Measurements from ENCODE around the gene TCL1B. TPM values are rescaled to one million over a fixed set of nuclear protein-coding genes. Genes with fewer than 3 reads are reported as not detected.
A peak's percentile ranks its signal among the peaks of the same experiment; 100 is the strongest.
"Not testable (repeated sequence)": the region's sequence is repeated elsewhere in the genome, so short reads cannot be mapped to it uniquely, and the experiment has no call there.

Gene TCL1B
- total RNA-seq, 1 donor from 2014 or later, result not detected

DNA sequence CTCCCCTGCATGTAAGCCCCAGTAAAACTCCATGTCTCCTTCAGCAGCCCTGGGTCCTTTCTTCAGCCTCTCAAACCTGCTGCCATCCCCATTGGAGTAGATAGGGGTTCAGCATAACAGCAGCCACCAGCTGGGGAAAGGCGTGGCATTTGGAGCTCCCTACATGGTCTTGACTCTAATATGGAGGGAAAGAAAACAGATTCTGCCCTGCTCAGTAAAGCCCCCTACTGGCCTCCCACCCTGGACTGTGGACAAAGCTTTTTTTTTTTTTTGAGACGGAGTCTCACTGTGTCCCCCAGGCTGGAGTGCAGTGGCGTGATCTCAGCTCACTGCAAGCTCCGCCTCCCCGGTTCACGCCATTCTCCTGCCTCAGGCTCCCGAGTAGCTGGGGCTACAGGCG is 20.7 kb upstream of the TCL1B start:
- DNase-seq (ENCODE audit: low spot score); ATAC-seq: not testable (repeated sequence)

GRCh38 chr14:95666450-95666849 is 19.8 kb upstream of the TCL1B start:
- ATAC-seq, result no peak
- DNase-seq (ENCODE audit: low spot score), result no peak

GRCh38 chr14:95667249-95667693 is 19.0 kb upstream of the TCL1B start:
- no peak for ATAC-seq
- DNase-seq (ENCODE audit: low spot score), result no peak

GRCh38 chr14:95668235-95668772 is 17.9 kb upstream of the TCL1B start:
- no peak for ATAC-seq
- DNase-seq (ENCODE audit: low spot score), result no peak

- ATAC-seq (peak; percentile 58), DNase-seq (ENCODE audit: low spot score) (no peak)
These were observed 11.6 kb upstream of the TCL1B start for GRCh38 chr14:95674613-95675012.

GRCh38 chr14:95675486-95675885 is 10.7 kb upstream of the TCL1B start:
- no peak for ATAC-seq

GRCh38 chr14:95677179-95677835 is 8.9 kb upstream of the TCL1B start:
- ATAC-seq, result no peak
- DNase-seq (ENCODE audit: low spot score), result no peak

More at GRCh38 chr14:95675486-95675885, 10.7 kb upstream of the TCL1B start:
- no peak for DNase-seq (ENCODE audit: low spot score)

GRCh38 chr14:95679148-95679815 is 6.9 kb upstream of the TCL1B start:
- no peak for ATAC-seq

GRCh38 chr14:95679998-95680735 is 6.1 kb upstream of the TCL1B start:
- DNase-seq (ENCODE audit: low spot score) (peak; percentile 18), ATAC-seq (peak; percentile 23)

More at GRCh38 chr14:95679148-95679815, 6.9 kb upstream of the TCL1B start:
- DNase-seq (ENCODE audit: low spot score), result peak; percentile 10

DNA sequence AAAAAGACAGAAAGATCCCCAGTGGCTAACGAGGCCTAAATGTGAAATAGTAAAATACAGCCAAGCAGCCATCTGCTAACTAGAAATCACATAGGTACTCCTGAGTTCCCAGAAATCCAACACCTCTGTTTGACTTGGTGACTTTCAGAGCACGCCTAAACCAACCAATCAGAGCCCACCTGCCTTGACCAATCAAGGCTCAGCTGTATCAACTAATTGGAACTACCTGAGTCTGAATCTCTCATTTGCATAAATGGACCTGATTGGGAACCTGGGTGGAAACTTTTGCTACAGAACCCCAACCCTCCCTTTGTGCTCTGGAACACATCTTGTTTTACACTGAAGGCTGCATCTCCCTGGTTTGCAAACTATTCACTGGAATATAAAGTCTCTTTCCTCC is 5.1 kb upstream of the TCL1B start:
- ATAC-seq (no peak), DNase-seq (ENCODE audit: low spot score) (peak; percentile 5)

GRCh38 chr14:95683793-95684192 is 2.4 kb upstream of the TCL1B start:
- DNase-seq (ENCODE audit: low spot score) (peak; percentile 47), ATAC-seq (peak; percentile 92)

GRCh38 chr14:95686935-95687334 is 709 bp downstream of the TCL1B start:
- DNase-seq (ENCODE audit: low spot score) (peak; percentile 0), ATAC-seq (no peak)

DNA sequence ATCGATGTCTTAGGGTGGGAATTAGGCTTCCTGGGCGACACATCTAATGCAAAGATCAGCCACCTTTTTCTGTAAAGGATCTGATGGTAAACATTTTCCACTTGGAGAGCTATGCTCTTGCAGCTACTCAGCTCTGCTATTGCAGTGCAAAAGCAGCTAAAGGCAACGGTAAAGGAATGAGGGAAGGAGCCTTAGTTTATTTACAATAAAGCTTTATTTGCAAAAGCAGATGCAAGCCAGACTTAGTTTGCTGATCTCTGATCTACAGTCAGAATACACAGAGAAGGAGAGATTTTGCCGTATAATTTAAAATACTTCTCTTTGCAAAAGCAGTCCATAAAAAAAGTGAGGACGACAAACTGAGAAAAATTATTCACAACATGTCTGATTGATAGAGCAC is 3.2 kb downstream of the TCL1B start:
- ATAC-seq (no peak), DNase-seq (ENCODE audit: low spot score) (no peak)

GRCh38 chr14:95690815-95691214 is 4.6 kb downstream of the TCL1B start:
- DNase-seq (ENCODE audit: low spot score) (no peak), ATAC-seq (no peak)

DNA sequence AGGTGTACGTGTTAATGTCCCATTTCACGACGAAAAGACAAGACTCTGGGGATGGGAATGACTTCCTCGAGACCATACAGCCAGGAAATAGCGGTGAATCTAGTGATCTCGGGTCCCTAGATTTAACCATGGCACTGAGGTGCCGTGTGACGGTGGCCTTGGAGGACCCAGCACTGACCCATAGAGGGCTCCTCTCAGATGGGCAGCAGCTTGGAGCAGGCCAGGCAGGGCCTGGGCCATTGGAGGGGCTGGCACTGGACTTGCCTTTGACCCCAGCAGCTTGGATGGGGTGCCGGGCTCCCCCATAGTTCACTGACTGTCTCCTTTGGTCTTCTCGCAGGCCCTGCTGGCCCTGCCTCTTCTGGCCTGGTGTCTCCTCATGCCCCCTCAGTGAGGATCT is 5.4 kb downstream of the TCL1B start:
- no peak for DNase-seq (ENCODE audit: low spot score)
- no peak for ATAC-seq

- ATAC-seq, result no peak
- DNase-seq (ENCODE audit: low spot score), result no peak
These were observed 5.9 kb downstream of the TCL1B start for GRCh38 chr14:95692109-95692508.

- ATAC-seq, result no peak
- no peak for DNase-seq (ENCODE audit: low spot score)
These were observed 8.8 kb downstream of the TCL1B start for GRCh38 chr14:95695051-95695450.

- no peak for DNase-seq (ENCODE audit: low spot score)
These were observed 9.7 kb downstream of the TCL1B start for GRCh38 chr14:95695913-95696312.

DNA sequence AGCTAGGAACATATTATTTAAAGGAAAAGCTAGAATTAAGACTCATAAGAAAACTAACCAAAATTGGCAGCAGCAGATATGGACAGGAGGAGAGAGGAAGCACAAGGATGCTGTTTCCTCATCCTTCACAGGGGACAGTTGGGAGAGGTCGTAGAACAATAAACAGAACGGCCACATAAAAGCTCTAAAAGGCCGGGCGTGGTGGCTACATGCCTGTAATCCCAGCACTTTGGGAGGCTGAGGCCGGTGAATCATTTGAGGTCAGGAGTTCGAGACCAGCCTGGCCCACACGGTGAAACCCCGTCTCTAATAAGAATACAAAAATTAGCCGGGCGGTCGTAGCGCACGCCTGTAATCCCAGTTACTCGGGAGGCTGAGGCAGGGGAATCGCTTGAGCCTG is 10.5 kb downstream of the TCL1B start:
- ATAC-seq, result no peak
- DNase-seq (ENCODE audit: low spot score), result no peak

More at GRCh38 chr14:95695913-95696312, 9.7 kb downstream of the TCL1B start:
- ATAC-seq, result no peak

DNA sequence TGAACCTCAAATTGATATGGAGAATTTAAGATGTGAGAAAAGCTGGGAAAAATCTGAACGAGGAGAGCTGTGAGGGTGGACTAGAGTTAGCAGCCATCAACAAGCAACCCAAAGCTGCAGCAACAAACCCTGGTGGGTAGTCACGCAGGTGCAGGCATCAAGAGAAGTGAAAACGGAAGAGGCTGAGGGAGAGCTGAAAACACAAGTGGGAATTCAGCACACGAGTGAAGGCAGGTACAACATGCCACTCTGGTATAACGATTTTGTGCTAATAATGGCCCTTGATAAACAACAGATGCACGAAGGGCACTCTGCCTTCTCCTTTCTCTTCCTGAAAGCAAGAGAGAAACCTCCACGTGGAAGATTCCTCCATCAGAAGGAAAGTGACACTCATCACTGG is 11.5 kb downstream of the TCL1B start:
- ATAC-seq (no peak), DNase-seq (ENCODE audit: low spot score) (no peak)

DNA sequence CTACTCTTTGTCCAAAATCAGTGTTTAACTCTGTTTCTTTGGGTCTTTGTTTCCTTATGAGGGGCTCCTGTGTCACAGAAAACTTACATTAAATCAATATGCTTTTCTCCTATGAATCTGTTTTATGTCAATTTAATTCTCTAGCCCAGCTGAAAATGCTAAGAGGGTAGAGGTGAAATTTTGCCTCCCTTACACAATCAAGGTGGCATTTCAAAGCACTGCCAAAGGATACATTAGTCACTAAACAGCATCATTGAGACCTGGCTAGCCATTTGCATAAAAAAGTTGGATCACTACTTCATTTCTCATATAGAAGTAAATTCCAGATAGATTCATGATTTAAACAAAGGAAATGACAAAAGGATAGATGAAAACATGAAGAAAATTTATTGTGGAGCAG is 12.1 kb downstream of the TCL1B start:
- no peak for ATAC-seq
- no peak for DNase-seq (ENCODE audit: low spot score)

DNA sequence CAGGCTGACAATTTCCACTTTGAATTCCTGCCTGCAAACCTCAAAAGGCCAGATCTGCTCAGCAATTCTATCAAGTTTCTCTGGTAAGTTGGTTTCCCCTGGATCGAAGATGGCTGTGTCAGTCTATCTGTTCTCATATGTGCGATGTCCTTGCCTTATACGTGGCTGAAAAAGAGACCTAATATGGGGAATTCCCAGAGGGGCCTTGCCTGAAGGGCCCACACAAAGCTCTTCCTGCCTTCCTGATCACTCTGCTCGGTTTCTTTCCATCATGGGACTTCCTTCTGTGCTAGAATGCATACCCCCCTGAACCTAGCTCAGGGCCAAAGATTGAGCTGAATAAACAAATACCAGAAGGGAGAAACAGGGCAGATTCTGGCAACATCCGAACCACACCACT is 13.2 kb downstream of the TCL1B start:
- DNase-seq (ENCODE audit: low spot score) (no peak), ATAC-seq (no peak)
